Stimulated activated CD4-positive, alpha-beta T cell treated with anti-CD3 and anti-CD28 coated beads, Interleukin-1b, Interleukin-23, amount 100 ng/mL, for 4 hours (primary cell): ENCODE results near the gene PKIG.
"Not testable (repeated sequence)": the region's sequence is repeated elsewhere in the genome, so short reads cannot be mapped to it uniquely, and the experiment has no call there.

Experiments
- DNase-seq, 2 donors: peaks; one replicate each; pipeline ENCODE4 v3.0.0-alpha.2; 2020; ENCODE audit warnings: low read depth in 2 of 2

Gene PKIG

GRCh38 chr20:44582311-44583025 lies at the start of gene PKIG:
TSS of gene PKIG (plus strand) at chr20:44582579. CDS start at chr20:44614557, 31,978 bp downstream.
- DNase-seq: no peak

- no peak for DNase-seq
Observed at GRCh38 chr20:44532981-44533331, 49.4 kb upstream of the PKIG start.

- no peak for DNase-seq
Observed at GRCh38 chr20:44533928-44534327, 48.5 kb upstream of the PKIG start.

GRCh38 chr20:44536175-44536574 lies 46.2 kb upstream of the PKIG start:
- DNase-seq: no peak

GRCh38 chr20:44537993-44538392 lies 44.4 kb upstream of the PKIG start:
- no peak for DNase-seq

GRCh38 chr20:44540834-44541233 lies 41.5 kb upstream of the PKIG start:
- DNase-seq: no peak

- DNase-seq: no peak
Observed at GRCh38 chr20:44541992-44542391, 40.4 kb upstream of the PKIG start.

GRCh38 chr20:44542890-44543289 lies 39.5 kb upstream of the PKIG start:
- no peak for DNase-seq

- DNase-seq: no peak
Observed at GRCh38 chr20:44543358-44543757, 39.0 kb upstream of the PKIG start.

- DNase-seq: no peak
Observed at GRCh38 chr20:44544263-44544662, 38.1 kb upstream of the PKIG start.

GRCh38 chr20:44547419-44547818 lies 35.0 kb upstream of the PKIG start:
- DNase-seq: no peak

GRCh38 chr20:44549123-44549522 lies 33.3 kb upstream of the PKIG start:
- no peak for DNase-seq

GRCh38 chr20:44552050-44552449 lies 30.3 kb upstream of the PKIG start:
- DNase-seq: no peak

GRCh38 chr20:44552568-44552949 lies 29.8 kb upstream of the PKIG start:
- no peak for DNase-seq

- no peak for DNase-seq
Observed at GRCh38 chr20:44552950-44553908, 29.1 kb upstream of the PKIG start.

GRCh38 chr20:44559302-44559701 lies 23.1 kb upstream of the PKIG start:
- DNase-seq: no peak

- no peak for DNase-seq
Observed at GRCh38 chr20:44560229-44560628, 22.1 kb upstream of the PKIG start.

GRCh38 chr20:44560818-44561217 lies 21.6 kb upstream of the PKIG start:
- DNase-seq: not testable (repeated sequence)

- DNase-seq: no peak
Observed at GRCh38 chr20:44561876-44562275, 20.5 kb upstream of the PKIG start.

GRCh38 chr20:44566018-44566417 lies 16.4 kb upstream of the PKIG start:
- no peak for DNase-seq

- no peak for DNase-seq
Observed at GRCh38 chr20:44566811-44567210, 15.6 kb upstream of the PKIG start.

GRCh38 chr20:44570367-44570766 lies 12.0 kb upstream of the PKIG start:
- no peak for DNase-seq

GRCh38 chr20:44571362-44571988 lies 10.9 kb upstream of the PKIG start:
- DNase-seq: no peak
